Nephron progenitor cell (in vitro differentiated cells): ENCODE data around the gene ACAP3.

ENCODE experiments used
- DNase-seq: peaks from one replicate; pipeline ENCODE4 v3.0.0; 2021
- H3K27ac Mint-ChIP-seq: 2 replicates; pipeline ENCODE4 v1.8.0; 2021; ENCODE audit warnings: mild to moderate bottlenecking, moderate library complexity, mixed read lengths
- H3K27me3 Mint-ChIP-seq: 2 replicates; pipeline ENCODE4 v1.8.0; 2021; ENCODE audit warnings: mild to moderate bottlenecking, low read depth, mixed read lengths; ENCODE audit not compliant: poor library complexity
- H3K36me3 Mint-ChIP-seq: 2 replicates; pipeline ENCODE4 v1.8.0; 2021; ENCODE audit warnings: low read depth, mixed read lengths
- H3K4me1 Mint-ChIP-seq: 2 replicates; pipeline ENCODE4 v1.8.0; 2021; ENCODE audit warnings: mixed read lengths
- H3K4me3 Mint-ChIP-seq: 2 replicates; pipeline ENCODE4 v1.8.0; 2021; ENCODE audit warnings: mild to moderate bottlenecking, moderate library complexity, mixed read lengths
- H3K9me3 Mint-ChIP-seq: 2 replicates; pipeline ENCODE4 v1.8.0; 2021; ENCODE audit warnings: mild to moderate bottlenecking, moderate library complexity, mixed read lengths
- CTCF ChIP-seq: fragments of 200-600 bp; sonication (generic); IDR thresholded peaks from 2 replicates; pipeline ENCODE4 v1.5.0; 2021; ENCODE audit warnings: antibody characterized with exemption

ACAP3 gene

GRCh38 chr1:1259119-1259488, 48.6 kb downstream of the ACAP3 start:
- no peak for TF ChIP-seq CTCF
- DNase-seq = no peak
- peaks cover 13% of the 10 kb centered on the region for H3K4me1 Mint-ChIP-seq
- no peaks in the 10 kb centered on the region for H3K27me3 Mint-ChIP-seq
- H3K9me3 Mint-ChIP-seq = no peaks in the 10 kb centered on the region
- H3K36me3 Mint-ChIP-seq = peaks cover 60% of the 10 kb centered on the region
- H3K4me3 Mint-ChIP-seq = no peak overlapping the region
- peak overlapping the region; percentile 48 for H3K27ac Mint-ChIP-seq

DNA sequence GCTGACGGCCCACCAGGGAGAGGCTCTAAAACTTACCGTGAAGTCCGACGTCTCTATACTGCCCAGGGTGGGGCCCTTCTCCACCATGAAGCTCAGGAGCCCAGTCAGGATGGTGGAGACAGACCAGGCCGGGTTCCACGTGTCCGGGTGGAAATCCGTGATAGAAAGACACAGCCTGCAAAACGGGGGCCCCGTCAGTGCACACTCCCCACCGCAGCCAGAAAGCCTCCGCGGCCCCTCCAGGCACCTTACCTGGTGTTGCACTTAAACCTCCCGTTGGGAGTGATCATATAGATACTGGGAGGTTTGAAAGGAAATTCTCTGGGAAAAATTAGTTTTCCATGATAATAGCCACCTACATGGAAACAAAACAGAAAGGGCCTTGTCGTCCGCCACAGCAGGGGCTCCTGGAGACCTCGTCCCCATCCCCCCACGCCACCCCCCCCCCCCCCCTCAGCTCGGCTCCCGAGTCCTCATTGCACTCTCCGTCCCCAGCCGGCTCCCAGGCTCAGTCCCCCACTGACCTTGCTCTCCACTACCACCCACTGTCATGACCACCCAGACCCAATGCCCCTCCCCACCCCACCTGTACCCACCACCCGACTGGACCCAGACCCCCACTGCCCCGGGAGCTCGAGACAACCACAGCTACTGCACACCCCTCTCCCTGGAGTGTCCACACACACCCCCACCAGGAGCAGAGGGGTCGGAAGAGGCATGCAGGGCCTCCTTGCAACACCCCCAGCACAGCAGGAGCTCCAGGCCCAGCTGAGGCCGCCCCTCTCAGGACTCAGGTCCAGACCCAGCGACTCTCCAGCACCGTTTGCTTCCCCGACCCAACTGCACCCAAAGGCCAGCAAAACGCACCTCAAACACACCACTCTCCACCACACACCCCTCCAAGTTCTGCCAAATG, 50.5 kb downstream of the ACAP3 start:
- TF ChIP-seq CTCF = no peak
- Mint-ChIP-seq H3K4me1 (peaks cover 22% of the 10 kb centered on the region), H3K4me3 (no peak overlapping the region), H3K36me3 (peaks cover 65% of the 10 kb centered on the region), H3K27me3 (no peaks in the 10 kb centered on the region), H3K27ac (peak overlapping the region; percentile 83), H3K9me3 (no peaks in the 10 kb centered on the region)
- no peak for DNase-seq

- Mint-ChIP-seq H3K9me3 (no peaks in the 10 kb centered on the region), H3K36me3 (peaks cover 56% of the 10 kb centered on the region), H3K27me3 (no peaks in the 10 kb centered on the region), H3K27ac (peak overlapping the region; percentile 69), H3K4me1 (peaks cover 15% of the 10 kb centered on the region), H3K4me3 (no peak overlapping the region)
- no peak for TF ChIP-seq CTCF
- no peak for DNase-seq
These were observed 52.1 kb downstream of the ACAP3 start for GRCh38 chr1:1255611-1256010.

GRCh38 chr1:1255078-1255477, 52.7 kb downstream of the ACAP3 start:
- H3K9me3 Mint-ChIP-seq = no peaks in the 10 kb centered on the region
- peaks cover 51% of the 10 kb centered on the region for H3K36me3 Mint-ChIP-seq
- DNase-seq = no peak
- H3K4me3 Mint-ChIP-seq = no peak overlapping the region
- H3K4me1 Mint-ChIP-seq = peaks cover 17% of the 10 kb centered on the region
- TF ChIP-seq CTCF = no peak
- H3K27me3 Mint-ChIP-seq = no peaks in the 10 kb centered on the region
- no peak overlapping the region for H3K27ac Mint-ChIP-seq

DNA sequence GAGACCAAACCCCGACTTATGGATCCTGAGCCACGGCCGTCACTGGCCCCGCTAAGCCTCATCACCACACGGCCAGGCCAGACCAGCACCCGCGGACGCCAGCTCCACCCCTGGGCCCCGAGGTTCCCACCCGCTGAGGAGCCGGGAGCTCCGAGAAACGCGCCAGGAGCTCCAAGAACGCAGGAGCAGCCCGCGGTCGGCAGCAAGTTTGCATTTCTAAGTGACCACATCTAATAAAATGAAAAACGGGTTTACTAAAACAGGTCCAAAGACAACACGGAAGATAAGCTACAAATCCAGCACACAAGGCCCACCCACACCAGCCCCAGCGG, 53.1 kb downstream of the ACAP3 start:
- H3K27ac Mint-ChIP-seq = no peak overlapping the region
- no peak overlapping the region for H3K4me3 Mint-ChIP-seq
- peaks cover 46% of the 10 kb centered on the region for H3K36me3 Mint-ChIP-seq
- DNase-seq = no peak
- no peak for TF ChIP-seq CTCF
- peaks cover 18% of the 10 kb centered on the region for H3K4me1 Mint-ChIP-seq
- no peaks in the 10 kb centered on the region for H3K9me3 Mint-ChIP-seq
- H3K27me3 Mint-ChIP-seq = peaks cover under 1% of the 10 kb centered on the region
